GM19099 (cell line): ENCODE measurements around the gene TOM1L2.

Source experiments
- POLR2A ChIP-seq: IDR thresholded peaks from 3 replicates; pipeline ENCODE4 v1.6.1; 2011; ENCODE audit warnings: low read depth; ENCODE audit not compliant: insufficient read length; ENCODE audit errors: extremely low read depth

Gene TOM1L2

DNA sequence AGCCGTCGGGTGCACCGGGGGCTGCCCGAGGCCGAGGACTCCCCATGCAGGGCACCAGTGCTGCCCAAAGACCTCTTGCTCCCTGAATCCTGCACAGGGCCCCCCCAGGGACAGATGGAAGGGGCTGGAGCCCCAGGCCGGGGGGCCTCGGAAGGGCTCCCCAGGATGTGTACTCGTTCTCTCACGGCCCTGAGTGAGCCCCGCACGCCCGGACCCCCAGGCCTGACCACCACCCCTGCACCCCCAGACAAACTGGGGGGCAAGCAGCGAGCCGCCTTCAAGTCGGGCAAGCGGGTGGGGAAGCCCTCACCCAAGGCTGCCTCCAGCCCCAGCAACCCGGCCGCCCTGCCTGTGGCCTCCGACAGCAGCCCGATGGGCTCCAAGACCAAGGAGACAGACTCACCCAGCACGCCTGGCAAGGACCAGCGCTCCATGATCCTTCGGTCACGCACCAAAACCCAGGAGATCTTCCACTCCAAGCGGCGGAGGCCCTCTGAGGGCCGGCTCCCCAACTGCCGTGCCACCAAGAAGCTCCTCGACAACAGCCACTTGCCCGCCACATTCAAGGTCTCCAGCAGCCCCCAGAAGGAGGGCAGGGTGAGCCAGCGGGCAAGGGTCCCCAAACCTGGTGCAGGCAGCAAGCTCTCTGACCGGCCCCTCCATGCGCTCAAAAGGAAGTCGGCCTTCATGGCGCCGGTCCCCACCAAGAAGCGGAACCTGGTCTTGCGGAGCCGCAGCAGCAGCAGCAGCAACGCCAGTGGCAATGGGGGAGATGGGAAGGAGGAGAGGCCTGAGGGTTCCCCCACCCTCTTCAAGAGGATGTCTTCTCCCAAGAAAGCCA, 176.0 kb downstream of the TOM1L2 start:
- no peak for TF ChIP-seq POLR2A

DNA sequence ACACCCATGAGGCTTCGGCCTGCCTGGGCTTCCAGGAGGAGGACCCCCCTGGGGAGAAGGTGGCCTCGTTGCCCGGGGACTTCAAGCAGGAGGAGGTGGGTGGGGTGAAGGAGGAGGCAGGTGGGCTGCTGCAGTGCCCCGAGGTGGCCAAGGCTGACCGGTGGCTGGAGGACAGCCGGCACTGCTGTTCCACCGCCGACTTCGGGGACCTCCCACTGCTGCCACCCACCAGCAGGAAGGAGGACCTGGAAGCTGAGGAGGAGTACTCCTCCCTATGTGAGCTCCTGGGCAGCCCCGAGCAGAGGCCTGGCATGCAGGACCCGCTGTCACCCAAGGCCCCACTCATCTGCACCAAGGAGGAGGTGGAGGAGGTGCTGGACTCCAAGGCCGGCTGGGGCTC, 176.9 kb downstream of the TOM1L2 start:
- TF ChIP-seq POLR2A, result no peak

DNA sequence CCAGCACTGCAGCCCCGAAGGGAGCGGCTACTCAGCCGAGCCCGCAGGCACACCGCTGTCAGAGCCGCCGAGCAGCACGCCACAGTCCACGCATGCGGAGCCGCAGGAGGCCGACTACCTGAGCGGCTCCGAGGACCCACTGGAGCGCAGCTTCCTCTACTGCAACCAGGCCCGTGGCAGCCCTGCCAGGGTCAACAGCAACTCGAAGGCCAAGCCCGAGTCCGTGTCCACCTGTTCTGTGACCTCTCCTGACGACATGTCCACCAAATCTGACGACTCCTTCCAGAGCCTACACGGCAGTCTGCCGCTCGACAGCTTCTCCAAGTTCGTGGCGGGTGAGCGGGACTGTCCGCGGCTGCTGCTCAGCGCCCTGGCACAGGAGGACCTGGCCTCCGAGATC, 177.8 kb downstream of the TOM1L2 start:
- TF ChIP-seq POLR2A, result no peak
